GM13976 (cell line): Measurements from ENCODE around the gene HRH2.

Source experiments
- DNase-seq: peaks from one replicate; pipeline ENCODE4 v3.0.0; 2012; ENCODE audit warnings: low spot score
- in situ Hi-C: fragments of 300-500 bp; cut with MboI; formaldehyde crosslinking; loops from one replicate; pipeline ENCODE4 v1.12.0; 2022; ENCODE audit warnings: low sequenced_read_pairs, mixed read lengths, inconsistent platforms; ENCODE audit not compliant: unreplicated experiment
- TF ChIP-seq, protein P1 (sequence below): IDR thresholded peaks from 2 replicates; pipeline ENCODE4 v1.5.1; 2012; ENCODE audit warnings: borderline replicate concordance, mild to moderate bottlenecking; ENCODE audit not compliant: insufficient read depth; ENCODE audit errors: extremely low read depth, missing control alignments, control extremely low read depth

The HRH2 gene

DNA sequence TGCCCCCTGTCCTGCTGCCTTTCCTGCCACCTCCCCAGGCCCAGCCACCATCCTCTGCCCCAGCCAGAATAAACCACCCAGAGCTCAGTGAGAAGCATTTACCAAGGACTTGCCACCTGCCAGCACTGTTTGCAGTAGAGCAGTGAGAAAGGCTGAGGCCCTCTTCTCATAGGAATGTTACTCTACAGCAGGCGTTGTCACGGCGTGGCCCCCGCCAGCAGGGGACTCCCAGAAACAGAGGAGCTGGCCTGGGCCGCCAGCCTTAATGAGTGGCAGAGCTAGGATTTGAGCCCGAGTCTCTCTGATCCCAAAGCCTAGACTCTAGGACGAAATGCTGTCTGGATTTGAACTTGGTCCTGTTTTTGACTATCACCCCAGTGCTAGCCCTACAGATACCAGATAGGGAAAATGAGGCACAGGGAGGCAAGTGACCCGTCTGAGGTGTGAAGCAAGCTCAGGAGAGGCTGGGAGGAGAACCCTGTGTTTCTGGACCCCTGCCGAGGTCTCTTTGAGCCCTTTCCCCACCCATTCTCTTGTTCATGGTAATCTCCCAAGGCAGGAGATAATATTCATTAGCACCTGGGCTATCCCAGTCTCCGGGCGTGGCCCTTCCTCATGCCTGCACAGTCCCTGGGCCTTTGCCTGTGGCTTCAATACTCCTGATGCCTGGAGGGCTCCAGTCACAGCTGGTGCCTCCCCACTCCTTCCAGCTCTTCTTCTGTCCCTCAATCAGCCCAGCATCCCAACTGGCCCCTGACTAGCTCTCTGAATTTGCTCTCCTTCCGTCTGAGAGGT is 30.7 kb downstream of the HRH2 start:
- in situ Hi-C loops: no loop called here
- no peak for DNase-seq

GRCh38 chr5:175689147-175689991 is 31.5 kb downstream of the HRH2 start:
- in situ Hi-C loops: no loop called here
- TF ChIP-seq, protein P1, sequence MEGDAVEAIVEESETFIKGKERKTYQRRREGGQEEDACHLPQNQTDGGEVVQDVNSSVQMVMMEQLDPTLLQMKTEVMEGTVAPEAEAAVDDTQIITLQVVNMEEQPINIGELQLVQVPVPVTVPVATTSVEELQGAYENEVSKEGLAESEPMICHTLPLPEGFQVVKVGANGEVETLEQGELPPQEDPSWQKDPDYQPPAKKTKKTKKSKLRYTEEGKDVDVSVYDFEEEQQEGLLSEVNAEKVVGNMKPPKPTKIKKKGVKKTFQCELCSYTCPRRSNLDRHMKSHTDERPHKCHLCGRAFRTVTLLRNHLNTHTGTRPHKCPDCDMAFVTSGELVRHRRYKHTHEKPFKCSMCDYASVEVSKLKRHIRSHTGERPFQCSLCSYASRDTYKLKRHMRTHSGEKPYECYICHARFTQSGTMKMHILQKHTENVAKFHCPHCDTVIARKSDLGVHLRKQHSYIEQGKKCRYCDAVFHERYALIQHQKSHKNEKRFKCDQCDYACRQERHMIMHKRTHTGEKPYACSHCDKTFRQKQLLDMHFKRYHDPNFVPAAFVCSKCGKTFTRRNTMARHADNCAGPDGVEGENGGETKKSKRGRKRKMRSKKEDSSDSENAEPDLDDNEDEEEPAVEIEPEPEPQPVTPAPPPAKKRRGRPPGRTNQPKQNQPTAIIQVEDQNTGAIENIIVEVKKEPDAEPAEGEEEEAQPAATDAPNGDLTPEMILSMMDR: no peak
- DNase-seq: no peak

More for the DNA sequence above, 30.7 kb downstream of the HRH2 start:
- TF ChIP-seq, protein P1: no peak

DNA sequence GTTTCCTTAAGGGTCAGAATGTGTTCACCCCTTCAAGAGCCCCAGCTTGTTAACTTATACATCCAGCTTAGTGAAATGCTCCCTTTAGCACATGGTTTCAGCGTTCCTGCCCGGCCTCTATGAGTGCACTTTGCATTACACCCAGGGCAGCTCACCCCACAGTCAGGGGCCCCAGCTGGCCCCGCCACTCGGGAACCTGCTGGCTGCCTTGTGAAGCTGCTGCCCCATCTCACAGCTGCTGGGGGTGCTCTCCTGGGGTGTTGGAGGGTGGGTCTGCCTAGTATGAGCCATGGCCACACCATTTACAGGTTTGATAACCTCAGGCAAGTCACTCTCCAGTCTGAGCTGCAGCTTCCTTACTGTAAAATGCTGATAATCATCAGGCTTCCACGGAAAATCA is 32.2 kb downstream of the HRH2 start:
- DNase-seq: no peak
- TF ChIP-seq, protein P1: no peak
- in situ Hi-C loops: loop anchor here (10.0 kb wide), 1 partner anchor 155 kb away; no protein-coding TSS in a partner anchor

DNA sequence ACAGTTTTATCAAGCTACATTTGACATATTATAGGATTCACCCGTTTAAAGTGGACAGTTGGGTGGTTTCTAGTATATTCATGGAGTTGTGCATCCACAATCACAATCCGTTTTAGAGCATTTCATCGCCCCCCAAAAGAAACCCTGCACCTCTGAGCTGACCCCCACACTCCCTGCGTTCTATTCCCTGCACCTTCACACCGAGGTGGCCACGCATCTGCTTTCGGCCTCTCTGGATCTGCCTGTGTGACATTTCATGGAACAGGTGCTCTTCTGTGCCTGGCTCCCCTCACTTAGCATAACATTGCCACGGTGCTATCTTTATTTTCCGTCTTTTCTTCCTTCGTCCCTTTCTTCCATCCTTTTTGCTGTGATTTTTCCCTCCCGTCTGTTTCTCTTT is 32.7 kb downstream of the HRH2 start:
- in situ Hi-C loops: loop anchor here (10.0 kb wide), 1 partner anchor 156 kb away; no protein-coding TSS in a partner anchor
- TF ChIP-seq, protein P1: no peak

DNA sequence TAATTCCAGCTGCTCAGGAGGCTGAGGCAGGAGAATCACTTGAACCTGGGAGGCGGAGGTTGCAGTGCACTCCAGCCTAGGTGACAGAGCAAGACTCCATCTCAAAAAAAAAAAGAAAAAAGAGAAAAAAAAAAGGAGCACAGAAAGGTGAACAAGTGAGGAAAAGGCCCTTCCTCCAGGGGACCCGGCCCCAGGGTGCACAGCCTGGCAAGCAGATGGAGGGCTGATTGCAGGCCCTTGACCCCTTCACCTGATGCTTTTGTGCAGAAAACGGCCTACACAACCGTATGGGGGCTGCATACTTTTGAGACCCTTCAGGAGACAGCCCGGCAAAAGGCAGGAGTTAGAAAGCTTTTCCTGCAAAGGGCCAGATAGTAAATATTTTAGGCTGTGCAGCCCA is 33.9 kb downstream of the HRH2 start:
- TF ChIP-seq, protein P1: no peak
- in situ Hi-C loops: loop anchor here (10.0 kb wide), 1 partner anchor 157 kb away; no protein-coding TSS in a partner anchor
- DNase-seq: no peak

More for the DNA sequence above, 32.7 kb downstream of the HRH2 start:
- DNase-seq: no peak

- DNase-seq: no peak
- in situ Hi-C loops: loop anchor here (10.0 kb wide), 1 partner anchor 158 kb away; no protein-coding TSS in a partner anchor
- TF ChIP-seq, protein P1: no peak
Observed at GRCh38 chr5:175692235-175692995, 34.5 kb downstream of the HRH2 start.
